Superior temporal gyrus (tissue), 1 donor: Measurements from ENCODE around the gene GLRX2.

Source experiments
- DNase-seq: peaks from one replicate; pipeline ENCODE4 v3.0.0-alpha.2; 2016; ENCODE audit errors: extremely low spot score

Gene GLRX2

DNA sequence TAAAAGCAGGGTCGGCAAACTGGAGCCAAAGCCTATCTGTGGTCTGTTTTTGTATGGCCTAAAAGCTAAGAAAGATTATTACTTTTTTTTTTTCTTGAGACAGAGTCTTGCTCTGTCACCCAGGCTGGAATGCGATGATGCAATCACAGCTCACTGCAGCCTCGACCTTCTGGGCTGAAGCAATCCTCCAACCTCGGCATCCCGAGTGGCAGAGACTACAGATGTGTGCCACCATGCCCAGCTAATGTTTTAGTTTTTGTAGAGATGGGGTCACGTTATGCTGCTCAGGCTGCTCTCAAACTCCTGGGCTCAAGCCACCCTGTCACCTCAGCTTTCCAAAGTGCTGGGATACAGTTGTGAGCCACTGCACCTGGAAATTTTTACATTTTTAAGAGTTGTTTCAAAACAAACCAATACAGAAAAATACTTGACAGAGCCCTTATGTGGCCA lies 6.5 kb upstream of the GLRX2 start:
- DNase-seq: no peak

DNA sequence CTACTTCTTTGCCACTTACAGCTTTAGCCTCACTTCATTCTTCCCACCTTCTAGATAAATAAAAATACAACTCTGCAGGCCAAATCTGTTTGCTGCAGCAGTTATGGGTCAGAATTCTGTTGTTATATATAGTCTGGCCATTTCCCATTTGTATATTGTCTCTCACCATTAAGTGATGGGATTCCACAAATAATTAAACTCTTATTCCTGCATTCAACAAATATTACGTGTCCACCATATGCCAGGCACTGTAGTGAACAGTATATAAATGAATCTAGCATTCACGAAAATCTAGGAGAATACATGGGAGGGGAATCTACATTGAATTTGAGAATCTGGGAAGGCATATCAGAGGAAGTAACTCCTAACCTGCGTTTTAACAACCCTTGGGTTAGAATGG lies 5.7 kb upstream of the GLRX2 start:
- no peak for DNase-seq

DNA sequence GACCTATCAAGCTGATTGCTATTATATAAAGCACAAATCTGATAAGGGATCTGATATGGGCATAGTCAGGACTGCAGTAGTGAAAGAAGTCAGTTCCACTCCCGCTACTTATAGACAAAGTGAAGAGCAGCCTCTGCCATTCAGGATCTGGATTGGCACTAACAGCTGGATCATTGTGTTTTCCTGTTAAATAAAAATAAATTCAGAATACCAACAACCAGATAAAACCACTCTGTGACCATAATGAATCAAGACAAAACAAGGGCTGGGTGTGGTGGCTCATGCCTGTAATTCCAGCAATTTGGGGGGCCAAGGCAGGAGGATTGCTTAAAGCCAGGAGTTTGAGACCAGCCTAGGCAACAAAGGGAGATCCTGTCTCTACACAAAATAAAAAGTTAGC lies 5.0 kb upstream of the GLRX2 start:
- no peak for DNase-seq

DNA sequence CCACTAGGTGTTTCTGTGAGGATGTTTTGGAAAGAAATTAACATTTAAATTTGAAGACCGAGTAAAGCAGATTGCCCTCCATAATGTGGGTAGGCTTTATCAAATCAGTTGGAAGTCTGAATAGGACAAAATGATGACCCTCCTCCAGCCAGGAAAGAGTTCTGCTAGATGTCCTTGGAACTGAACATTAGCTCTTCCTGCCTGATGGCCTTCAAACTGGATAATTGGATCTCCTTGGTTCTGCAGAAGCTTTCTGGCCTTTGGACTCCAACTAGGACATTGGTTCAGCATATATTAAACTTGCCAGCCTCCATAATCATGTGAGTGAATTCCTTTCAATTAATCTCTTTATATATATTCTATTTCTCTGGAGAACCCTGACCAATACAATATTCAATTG lies 4.4 kb upstream of the GLRX2 start:
- DNase-seq: no peak

DNA sequence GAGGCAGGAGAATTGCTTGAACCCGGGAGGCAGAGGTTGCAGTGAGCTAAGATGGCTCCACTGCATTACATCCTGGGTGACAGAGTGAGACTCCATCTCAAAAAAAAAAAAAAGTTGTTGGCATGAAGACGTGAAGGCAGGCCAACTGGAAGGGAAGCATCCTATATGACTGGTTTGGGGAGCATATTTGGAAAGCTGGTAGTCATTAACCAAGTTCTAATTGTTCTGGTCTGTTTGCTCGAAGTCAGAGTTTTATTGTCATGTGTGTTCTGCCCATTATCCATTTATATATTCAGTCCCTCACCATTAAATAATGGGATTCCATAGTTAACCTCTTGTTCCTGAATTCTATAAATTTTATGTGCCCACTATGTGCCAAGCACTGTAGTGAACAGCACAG lies 3.3 kb upstream of the GLRX2 start:
- no peak for DNase-seq

DNA sequence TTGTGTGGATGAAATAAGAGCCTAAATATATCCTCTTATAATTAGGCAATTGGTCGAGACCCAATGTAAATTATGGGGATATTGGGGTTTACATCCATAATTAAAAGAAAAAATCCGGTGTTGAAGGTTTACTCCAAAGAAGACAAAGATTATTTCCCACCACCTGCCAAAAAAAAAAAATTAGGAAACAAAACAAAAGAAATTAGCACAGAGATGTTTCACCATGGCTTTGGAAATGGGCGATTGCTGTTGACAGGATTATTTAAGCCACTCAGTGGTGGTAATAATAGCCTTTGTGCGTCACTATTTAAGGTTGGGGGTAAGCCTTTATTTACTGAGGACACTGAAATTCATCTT lies 585 bp upstream of the GLRX2 start:
- no peak for DNase-seq

DNA sequence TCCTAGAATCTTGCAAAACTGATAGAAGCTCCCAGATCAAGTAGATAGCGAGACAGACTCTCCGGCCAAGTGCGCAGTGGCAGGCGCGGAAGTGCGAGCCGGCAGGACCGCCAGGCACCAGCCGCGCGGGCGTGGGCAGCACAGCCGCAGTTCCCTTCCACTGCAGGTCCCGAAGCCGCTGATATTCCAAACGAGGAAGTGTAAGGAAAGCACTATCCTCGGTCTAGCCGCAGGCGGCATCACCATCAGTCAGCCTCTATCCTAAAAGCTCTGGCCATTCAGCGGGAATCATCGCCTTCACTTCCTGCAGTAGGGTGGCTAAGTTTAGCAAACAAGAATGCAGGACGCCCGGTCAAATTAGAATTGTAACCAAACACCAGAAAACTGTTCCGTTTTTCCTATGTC lies 710 bp downstream of the GLRX2 start:
- no peak for DNase-seq

DNA sequence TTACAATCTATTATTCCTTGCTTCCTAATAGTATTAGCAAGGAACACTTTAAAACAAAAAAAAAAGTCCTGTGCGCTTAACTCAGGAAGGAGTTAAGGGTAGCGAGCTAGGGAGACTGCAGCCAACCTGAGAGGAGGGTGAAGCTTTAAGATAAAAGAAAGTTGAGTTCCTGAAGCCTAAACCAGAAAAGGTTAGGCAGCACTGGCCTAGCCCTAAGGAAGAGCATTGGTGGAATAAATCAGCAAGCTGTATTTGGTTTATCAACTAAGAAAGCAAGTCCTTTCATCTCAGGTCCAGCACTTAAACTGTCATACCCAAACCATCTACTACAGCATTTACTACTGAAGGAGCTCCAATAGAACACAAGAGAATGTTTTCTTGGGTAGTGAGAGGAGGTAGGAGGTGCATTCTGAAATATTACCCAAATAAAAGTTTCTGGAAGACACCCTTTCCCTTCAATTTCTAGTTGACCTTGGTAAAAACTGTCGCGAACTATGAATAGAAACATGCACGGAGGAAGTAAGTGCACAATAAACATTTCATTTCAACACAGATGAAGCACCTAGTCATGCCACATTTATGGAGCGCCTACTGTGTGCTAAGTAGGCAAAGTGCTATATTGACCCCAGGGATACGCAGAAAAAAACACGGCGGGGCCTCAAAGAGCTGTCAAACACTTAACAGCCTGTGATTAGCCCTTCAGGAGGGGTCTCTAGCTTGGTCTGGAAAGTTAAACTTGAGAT lies 1.3 kb downstream of the GLRX2 start:
- DNase-seq: no peak

DNA sequence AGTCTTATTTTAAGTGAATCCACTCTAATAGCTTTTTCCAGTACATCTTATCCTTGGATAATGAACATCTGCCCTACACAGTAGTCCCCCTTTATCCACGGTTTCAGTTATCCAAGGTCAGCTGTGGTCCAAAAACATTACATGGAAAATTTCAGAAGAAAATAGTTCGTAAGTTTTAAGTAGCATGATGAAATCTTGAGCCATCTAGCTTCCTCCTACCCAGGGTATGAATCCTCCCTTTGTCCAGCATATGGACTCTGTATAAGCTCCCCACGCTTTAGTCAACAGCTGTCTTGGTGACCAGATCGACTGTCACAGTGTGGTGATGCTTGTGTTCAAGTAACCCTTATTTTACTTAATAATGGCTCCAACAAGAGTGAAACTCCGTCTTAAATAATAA lies 2.6 kb downstream of the GLRX2 start:
- DNase-seq: no peak

DNA sequence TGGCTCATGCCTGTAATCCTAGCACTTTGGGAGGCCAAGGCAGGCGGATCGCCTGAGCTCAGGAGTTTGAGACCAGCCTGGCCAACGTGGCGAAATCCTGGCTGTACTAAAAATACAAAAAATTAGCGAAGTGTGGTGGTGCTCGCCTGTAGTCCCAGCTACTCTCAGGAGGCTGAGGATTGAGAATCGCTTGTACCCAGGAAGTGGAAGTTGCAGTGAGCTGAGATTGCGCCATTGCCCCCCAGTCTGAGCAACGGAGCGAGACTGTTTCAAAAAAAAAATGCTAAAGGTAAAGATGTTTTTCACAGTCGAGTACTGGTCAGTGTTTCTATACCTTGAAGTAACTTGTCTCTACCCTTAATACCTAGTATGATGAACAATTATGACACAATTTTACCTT lies 11.1 kb downstream of the GLRX2 start:
- DNase-seq: no peak

DNA sequence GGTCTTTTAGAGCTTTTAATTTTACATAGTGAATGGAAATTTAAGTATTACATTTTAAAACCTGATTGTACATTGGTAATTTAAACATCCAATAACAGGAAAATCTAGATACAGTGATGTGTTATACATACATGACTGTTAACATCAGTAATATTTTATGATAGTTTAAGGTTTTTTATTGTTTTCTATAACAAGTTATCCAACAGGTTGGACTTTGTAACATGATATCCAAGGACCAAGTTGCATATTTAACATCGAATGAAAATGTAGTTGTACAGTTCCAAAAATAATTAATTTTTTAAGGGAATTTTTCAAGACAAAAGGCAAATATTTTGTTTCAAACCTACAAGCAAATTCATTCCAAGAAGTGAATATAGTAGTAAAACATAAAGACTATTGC lies 14.3 kb downstream of the GLRX2 start:
- no peak for DNase-seq

DNA sequence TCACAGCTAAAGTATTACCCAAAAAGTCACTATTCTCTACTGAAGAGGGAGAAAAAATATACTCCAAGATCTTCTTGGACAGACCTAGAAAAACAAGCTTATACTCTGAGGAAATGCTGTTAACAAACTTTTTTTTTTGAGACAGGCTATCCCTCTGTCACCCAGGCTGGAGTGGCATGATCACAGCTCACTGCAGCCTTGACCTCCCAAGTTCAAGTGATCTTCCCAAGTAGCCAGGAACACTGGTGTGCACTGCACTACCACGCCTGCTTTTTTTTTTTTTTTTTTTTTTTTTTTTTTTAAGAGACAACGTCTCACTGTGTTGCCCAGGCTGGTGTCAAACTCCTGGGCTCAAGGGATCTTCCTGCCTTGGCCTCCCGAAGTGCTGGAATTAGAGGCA lies 17.3 kb downstream of the GLRX2 start:
- DNase-seq: no peak

DNA sequence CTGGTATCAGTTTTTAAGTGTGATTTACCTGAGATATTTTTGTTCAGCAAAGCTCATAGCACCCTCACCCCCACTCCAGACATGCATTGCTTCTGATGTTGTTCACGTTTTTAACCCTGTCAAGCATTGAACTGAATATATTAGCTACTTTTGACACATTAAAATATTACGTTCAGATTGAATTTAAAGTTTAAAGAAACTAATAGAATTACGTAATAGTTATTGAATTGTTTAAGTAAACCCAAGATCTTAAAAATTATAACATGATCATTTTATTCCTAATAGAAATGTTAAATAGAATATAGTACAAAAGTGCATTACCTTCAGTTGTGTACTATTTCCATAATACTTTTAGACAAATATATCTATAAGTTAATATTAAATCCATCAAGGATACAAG lies 18.9 kb downstream of the GLRX2 start:
- DNase-seq: no peak

DNA sequence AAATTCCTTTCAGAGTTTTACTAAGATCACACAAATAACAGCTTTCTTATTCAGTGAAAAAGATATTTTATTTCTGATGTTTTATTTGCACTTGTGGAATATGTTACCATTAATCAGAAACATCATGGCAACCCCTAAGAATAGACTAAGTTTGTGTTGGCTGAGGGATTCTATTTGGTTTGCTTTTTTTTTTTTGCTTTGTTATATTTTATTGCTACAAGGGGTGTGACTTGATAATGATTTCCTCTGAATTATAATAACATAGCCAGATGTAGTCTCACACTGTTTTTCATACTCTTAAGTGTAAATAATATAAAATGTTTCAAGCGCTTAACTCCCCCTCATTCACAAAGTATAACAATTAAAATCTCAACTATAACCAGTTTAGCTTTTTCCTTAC lies 20.0 kb downstream of the GLRX2 start:
- DNase-seq: no peak

DNA sequence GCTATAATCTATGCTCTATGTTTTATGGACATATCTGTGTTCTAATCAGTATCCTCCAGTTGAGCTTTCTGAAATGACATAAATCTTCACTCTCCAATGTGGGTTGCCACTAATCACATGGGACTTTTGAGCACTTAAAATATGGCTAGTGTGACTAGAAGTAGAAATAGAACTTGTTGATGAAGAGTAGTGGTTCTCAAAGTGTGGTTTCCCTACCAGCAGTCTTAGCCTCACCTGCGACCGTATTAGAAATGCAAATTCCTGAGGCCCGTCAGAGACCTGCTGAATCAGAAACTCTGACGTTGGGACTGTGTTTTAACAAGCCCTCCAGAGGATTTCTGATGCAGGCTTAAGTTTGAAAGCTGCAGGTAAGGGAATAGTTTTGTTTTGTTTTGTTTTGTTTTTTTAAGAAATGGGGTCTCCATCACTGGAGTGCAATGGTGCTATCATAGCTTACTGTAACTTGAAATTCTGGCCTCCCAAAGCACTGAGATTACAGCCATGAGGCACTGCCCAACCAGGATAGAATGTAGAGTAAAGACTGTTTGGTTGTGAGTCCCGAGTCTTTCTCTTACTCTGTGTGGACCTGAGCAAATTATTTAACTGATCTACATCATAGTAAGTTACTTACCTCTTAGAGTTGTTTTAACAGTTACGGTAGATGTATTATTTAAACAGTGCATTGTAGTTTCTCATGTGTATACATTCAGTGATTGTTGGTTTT lies 21.7 kb downstream of the GLRX2 start:
- no peak for DNase-seq

DNA sequence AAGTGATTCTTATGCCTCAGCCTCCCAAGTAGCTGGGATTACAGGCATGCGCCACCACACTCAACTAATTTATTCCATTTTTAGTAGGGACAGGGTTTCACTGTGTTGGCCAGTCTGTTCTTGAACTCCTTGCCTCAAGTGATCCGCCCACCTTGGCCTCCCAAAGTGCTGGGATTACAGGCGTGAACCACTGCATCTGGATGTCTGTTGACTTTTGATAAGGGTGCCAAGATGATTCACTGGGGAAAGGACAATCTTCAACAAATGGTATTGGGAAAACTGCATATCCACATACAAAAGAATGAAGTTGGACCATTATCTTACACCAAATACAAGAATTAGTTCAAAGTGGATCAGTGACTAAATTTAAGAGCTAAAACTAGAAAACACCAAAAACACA lies 26.0 kb downstream of the GLRX2 start:
- no peak for DNase-seq

DNA sequence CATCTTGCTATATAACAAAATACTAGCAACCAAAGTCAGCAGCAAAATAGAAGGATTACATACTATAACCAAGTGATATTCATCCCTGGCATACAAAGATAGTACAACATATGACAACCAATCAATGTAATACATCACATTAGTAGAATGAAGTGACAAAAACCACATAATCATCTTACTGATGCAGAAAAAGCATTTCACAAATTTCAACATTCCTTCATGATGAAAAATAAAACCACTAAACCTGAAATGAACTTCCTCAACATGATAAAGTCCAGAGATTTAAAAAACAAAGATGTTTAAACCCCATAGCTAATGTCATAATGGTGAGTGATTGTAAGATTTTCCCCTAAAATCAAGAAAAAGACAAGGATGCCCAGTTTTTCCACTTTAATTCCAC lies 27.2 kb downstream of the GLRX2 start:
- DNase-seq: no peak

DNA sequence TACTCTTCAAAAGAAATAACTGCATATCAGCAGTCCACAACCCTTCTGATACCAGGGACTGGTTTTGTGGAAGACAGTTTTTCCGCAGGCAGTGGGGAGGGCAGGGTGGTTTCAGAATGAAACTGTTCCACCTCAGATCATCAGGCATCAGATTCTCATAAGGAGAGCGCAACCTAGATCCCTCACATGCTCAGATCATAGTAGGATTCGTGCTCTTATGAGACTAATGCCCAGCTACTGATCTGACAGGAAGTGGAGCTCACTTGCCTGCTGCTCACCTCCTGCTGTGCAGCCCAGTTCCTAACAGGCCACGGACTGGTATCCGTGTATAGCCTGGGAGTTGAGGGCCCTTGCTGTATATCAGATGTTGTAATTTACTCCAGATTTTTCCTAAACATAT lies 34.3 kb downstream of the GLRX2 start:
- DNase-seq: no peak

DNA sequence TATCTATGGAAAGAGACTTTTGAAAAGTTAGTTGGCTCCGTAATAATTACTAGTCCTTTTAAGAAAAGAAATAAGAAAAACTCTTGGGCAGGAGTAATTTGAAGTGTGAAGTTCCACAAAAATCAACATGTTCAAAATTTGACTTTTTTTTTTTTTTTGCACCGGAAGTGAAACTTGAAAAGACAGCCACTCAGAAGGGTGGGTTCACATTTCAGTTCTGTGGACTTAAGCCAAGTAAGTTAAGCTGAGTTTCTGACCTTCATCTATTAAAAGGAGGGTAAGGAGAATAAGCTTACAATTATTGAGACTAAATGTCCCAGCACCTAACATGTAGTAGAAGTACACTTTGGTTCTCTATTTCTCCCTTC lies 34.8 kb downstream of the GLRX2 start:
- no peak for DNase-seq

DNA sequence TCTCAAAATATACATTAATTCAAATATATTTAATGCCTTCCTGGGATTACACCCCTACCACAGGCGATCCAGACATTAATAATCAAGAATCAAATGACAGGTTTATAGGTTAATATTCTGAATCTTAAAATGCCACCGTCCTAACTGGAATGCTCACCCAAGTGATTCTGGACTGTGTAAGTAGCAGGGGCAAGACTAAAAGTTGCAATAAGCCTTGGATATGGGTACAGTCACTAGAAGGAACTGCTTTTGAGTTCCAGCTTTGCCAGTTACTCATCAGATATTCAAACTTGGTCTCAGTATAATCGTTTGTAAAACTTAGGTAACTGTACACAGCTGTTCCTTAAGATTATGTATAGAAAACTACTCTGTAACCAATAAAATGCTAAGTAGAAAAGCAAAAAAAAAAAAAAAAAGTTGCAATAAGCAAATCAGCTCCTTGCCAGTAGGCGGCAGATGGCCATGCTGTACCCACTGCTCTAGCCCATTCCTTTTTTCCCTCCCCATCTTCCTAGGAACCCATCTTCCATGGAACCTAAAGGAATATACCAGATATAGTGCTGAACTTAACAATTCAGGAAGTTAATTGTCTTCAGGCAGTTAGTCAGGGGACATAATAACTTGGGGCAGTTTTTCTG lies 35.3 kb downstream of the GLRX2 start:
- no peak for DNase-seq

DNA sequence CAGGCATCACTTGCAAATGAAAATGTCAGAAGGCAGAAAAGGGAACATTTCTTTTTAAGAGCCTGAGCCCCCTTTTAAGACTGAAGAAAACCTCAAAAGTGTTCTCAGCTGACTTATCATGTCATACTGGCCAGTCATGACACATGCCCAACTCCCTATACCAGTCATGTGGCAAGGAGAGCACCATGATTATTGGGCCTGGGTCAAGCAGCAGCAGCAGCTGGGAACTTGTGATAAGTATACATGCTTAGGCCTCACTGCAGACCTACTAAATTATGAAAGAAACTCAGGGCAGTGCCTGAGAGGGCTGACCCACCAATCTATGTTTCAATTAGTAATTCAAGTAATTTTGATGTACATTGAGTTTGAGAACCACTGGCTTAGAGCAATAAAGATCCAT lies 37.2 kb downstream of the GLRX2 start:
- no peak for DNase-seq

DNA sequence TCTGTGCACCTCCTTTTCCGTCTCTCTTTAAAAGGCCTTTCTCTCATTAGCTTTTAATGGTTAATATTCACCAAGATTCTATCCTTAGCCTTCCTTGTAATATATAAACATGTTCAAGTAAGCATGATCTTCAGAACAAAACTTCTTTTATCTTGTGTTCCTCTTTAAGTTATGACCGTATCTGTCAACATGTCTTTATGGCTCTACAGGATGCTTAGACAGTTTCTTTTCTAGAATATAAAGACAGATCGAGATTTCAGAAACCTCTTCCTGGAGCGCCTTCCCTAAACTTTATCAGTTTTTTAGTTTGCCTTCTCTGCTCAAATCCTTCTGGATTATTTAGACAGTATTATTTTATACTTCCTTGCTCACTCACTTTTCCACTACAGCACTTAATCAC lies 38.6 kb downstream of the GLRX2 start:
- no peak for DNase-seq

DNA sequence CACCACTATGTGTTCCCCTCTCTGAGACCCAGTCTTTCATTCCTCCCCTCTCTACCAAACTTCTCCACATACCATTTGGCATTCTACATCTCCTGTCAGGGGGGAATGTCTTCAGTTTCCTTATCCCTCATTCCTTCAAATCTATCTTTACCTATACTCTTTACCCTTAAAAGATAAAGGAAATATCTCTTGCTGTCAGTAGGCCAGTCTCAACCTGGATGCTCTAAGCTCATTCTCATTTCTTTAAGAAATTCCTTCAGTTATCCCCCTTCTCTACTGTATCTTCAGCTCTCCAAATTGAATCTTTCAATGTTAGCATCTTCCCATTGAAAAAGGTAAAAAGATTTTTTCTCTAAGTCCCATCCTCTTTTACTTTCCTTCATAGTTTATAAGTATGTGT lies 39.3 kb downstream of the GLRX2 start:
- no peak for DNase-seq
